NCI-H2081 treated with DMSO at 0.1 percent for 48 hours (cell line): ENCODE results near the gene ATXN7L3B.

Source experiments
- DNase-seq: peaks from one replicate; lab custom pipeline; 2025; lab: John Stamatoyannopoulos, UW

Gene ATXN7L3B

DNA sequence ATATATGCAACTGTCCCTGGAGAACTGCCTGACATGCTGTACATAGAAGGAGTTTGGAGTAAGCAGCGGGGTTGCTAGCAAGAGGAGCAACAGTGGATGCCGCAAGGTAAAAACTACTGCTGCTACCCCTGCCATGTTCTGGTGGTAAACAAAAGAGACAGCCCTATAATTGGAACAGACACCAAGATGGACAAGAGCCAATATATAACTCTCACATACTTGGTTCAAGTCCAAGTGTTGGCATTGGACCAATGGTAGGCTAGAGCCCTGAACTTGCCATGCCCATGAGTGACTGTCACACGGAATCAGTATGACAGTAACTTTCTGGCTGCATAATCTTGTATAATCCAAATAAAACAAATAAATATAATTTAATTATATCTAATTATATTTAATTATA lies 13.7 kb downstream of the ATXN7L3B start:
- DNase-seq = no peak

DNA sequence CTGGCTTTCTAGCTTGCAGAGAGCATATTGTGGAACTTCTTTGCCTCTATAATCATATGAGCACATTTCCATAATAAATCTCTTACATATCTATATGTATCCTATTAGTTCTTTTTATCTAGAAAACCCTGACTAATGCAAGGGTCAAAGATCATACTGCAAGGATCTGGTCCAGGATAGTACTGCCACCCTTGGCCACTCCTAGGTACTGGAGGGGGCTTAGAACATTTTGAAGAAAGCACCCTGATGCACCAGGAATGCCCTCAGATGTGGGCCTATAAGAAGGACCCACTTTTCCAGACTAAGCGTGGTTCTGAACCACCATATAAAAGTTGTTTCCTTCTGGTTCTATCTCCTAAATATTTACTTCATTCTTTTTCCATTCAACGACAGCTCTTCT lies 14.6 kb downstream of the ATXN7L3B start:
- DNase-seq = no peak

DNA sequence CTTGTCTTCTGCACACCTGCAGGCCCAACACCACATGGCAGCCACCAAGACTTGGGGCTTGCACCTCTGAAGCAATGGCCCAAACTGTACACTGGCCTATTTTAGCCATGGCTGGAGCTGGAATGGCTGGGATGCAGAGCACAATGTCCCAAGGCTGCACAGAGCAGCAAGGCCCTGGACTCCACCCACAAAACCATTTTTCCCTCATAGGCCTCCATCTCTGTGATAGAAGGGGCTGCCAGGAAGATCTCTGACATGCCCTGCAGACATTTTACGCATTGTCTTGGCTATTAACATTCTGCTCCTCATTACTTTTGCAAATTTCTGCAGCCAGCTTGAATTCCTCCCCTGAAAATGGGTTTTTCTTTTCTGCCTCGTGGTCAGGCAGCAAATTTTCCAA lies 22.1 kb downstream of the ATXN7L3B start:
- no peak for DNase-seq

DNA sequence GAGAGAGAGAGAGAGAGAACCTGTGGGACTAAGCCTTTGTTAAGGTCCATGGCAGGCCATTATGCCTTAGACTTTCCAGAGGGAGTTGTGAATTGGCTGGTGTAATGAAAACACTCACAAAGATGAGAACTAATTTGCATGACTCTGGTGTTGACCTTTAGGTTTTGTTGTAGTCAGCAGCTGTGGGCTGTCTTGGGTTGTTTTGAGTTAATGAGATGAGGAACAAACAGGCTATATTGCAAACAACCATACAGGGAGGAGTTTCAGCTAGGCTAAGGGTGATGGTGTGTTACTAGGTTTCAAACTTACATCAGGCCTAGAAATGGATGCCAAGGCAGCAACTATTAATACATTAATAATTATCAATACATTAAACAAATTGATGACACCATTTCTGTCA lies 26.3 kb downstream of the ATXN7L3B start:
- DNase-seq = no peak

DNA sequence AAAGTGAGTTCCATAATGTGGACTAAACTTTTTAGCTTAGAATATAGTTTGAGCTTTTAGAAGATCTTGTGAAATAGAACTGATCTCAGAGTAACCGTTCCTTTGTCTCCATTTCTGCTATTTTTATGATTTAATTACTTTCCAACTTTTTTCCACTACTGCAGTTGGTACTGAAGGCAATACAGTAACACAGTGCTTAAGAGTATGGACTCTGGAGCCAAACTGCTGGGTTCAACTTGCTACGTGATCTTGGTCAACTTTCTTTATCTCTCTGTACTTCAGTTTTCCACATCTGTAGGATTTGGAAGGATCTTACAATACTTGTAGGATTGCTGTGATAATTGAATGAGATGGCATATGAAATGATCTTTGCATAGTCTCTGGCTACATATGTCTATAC lies 40.9 kb downstream of the ATXN7L3B start:
- no peak for DNase-seq

DNA sequence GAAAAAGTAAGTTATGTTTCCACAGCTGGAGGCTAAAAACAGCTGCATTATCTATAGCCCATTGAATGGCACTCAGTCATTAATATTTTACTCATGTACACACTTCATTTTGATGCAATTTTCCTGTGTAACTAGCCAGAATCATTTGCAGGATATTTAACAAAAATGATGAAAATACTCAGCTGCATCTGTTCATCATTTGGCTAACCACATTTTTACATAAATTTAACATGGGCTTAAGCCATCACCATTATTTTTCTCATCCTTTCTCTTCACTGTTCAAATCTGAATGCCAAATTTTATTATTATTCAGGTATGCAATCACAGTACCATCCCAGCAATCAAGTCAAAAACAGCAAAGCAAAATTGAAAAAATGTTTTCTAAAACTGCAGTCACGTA lies 41.8 kb downstream of the ATXN7L3B start:
- DNase-seq = no peak

DNA sequence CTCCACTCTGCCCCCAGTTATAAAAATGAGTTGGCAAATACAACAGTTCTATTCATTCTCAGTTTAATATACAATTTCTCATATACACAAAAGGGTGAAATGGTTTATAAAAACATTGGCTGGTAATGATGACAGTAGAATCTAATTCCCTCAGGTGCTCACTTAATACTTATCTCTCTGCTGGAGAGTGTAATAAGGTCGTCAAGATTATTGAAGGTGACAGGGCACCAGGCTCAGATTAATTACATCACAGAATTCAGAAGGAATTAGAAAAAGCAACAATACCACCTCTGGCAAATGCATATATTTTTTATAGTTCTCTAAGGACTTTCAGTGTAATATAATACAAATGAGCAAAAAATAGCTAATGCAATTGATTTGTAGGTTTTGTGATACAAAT lies 42.3 kb downstream of the ATXN7L3B start:
- no peak for DNase-seq

DNA sequence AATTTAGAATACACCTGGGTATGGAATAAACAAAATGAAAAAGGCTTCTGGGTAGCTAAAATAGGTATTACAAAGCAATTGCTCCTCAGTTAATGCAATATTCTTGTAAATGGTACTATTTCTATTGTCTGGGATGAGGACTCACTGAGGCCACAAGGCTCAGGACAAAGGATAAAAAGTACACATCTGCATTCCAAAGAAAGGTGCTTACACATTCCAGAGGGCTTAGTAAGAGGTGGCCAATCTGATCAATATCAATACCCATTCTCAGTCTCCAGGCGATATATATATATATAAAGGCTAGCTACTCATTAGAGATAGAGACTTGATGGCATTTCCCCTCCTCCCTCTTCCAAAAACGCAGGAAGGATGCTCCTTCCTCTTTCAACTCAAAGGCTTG lies 43.8 kb downstream of the ATXN7L3B start:
- no peak for DNase-seq

DNA sequence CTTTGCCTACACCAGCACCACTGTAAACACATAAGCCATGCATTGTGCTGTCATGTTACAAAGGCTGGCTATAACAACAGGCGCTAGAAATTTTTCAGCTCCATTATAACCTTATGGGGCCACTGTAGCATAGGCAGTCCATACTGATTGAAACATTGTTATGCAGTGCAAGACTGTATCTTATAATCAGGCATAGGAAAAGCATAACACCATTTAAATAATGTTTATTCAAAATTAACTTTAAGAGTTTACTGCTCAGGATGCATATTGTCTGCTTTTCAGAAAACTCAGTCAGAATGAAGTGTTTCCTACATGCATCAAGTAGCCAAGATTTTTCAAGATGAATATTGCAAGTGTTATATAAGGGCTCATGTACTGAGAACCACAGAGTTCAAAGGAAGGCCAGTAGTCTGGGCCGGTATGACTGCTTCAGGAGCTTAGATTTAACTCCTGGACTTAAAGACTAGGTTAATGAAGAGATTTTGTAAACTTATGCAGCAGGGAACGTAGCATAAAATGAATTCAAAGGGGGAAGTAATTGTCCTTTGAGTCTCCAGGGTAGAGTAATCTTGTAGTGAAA lies 46.9 kb downstream of the ATXN7L3B start:
- DNase-seq = no peak

DNA sequence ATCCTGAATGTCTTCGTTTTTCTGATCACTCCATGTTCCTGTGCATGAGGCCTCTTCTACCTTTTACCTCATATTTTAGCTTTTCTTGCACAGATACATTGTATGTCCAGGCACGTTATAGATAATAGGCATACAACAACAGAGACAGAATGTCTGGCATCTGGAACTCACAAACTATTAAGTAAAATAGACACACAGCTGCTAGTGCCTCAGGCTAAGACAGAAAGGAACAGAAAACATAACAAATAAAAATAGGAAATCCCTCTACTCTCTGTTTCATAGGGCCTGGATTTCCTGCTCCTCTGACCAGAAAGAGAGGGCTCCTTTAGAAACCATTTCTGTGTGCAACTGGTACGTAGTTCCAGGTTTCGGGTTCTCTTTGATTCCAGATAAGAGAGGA lies 48.6 kb downstream of the ATXN7L3B start:
- DNase-seq = no peak
